Right cardiac atrium (tissue), 5 donors: Measurements from ENCODE around the gene DNAH5. TPM values are rescaled to one million over a fixed set of nuclear protein-coding genes. Genes with fewer than 3 reads are reported as not detected.
A peak's percentile ranks its signal among the peaks of the same experiment; 100 is the strongest.

Source experiments
- ATAC-seq, 2 donors: fragments of 200-7000 bp; cut with Tn5 transposase; one replicate each; pipeline versions ENCODE4 v1.8.0 to v1.9.1; 2020; ENCODE audit warnings: moderate library complexity in 2 of 2, mild to moderate bottlenecking in 1 of 2
- DNase-seq, 3 donors: peaks; one replicate each; pipeline ENCODE4 v3.0.0-alpha.2; 2020
- H3K27ac ChIP-seq: one replicate; pipeline ENCODE4 v1.5.1; 2013; ENCODE audit warnings: mild to moderate bottlenecking, low read length, control low read depth, moderate library complexity
- H3K27me3 ChIP-seq: one replicate; pipeline ENCODE4 v1.6.1; 2013; ENCODE audit not compliant: control insufficient read depth, insufficient read depth
- H3K4me1 ChIP-seq: one replicate; pipeline ENCODE4 v1.6.1; 2013; ENCODE audit warnings: low read length; ENCODE audit not compliant: control insufficient read depth, insufficient read depth
- H3K4me3 ChIP-seq: one replicate; pipeline ENCODE4 v1.5.1; 2013; ENCODE audit warnings: low read length, control low read depth
- H3K9me3 ChIP-seq: one replicate; pipeline ENCODE4 v1.6.1; 2013; ENCODE audit warnings: low read length; ENCODE audit not compliant: control insufficient read depth
- WGBS: extraction: QIAGEN DNeasy Blood & Tissue Kit; methylation state at CpG from one replicate; pipeline ENCODE4 v1.1.7; 2013; 5-methylcytosine and 5-hydroxymethylcytosine counted together
- intact Hi-C, 4 donors: fragments of 100-400 bp; cut with DNase I; formaldehyde crosslinking; loops; one replicate each; pipeline versions ENCODE4 v1.11.0 to v1.14.0; 2022 to 2023
- polyA plus RNA-seq: library from polyadenylated mRNA; stranded (reverse); fragments of 200-250 nt; gene quantifications from one replicate; pipeline ENCODE4 v1.2.3, GENCODE V29; 2013
- total RNA-seq, 4 donors: library from RNA; stranded (reverse); fragmentation: NEBNext Ultra II Directional; extraction: Animal tissue kit (Norgen Biotek cat#: 25700); gene quantifications; one replicate each; pipeline ENCODE4 v1.2.1, GENCODE V29; 2021
- donor health status: healthy with polysubstance abuse.
- donor health status: DM: no; HTN: yes; CAD: no.
- donor health status: DM: no; HTN: no; CAD: no.
- donor health status: DM: no; HTN: yes; CAD: no; lungs with severe emphysema.
- donor health status: DM: yes; HTN: yes; CAD: no.

DNAH5 gene
- total and polyA plus RNA-seq, 5 donors: 0.02 to 0.61 (median 0.12) TPM

- Histone ChIP-seq H3K9me3 (no peaks in the 10 kb centered on the region), H3K4me1 (no peaks in the 10 kb centered on the region), H3K27me3 (no peaks in the 10 kb centered on the region), H3K27ac (no peak overlapping the region), H3K4me3 (no peak overlapping the region)
- 85% methylated on average over 3 of the region's 3 CpGs for WGBS
- ATAC-seq: no peak
- intact Hi-C loops: no loop called here
- no peak for DNase-seq
Measured at GRCh38 chr5:13913962-13914361, 30.5 kb downstream of the DNAH5 start.

GRCh38 chr5:13910637-13911288 lies 33.7 kb downstream of the DNAH5 start:
- Histone ChIP-seq H3K27me3 (no peaks in the 10 kb centered on the region), H3K27ac (no peak overlapping the region), H3K9me3 (no peaks in the 10 kb centered on the region), H3K4me1 (no peaks in the 10 kb centered on the region), H3K4me3 (no peak overlapping the region)
- 84% methylated on average over 13 of the region's 13 CpGs for WGBS
- ATAC-seq (no peak), DNase-seq (no peak)
- intact Hi-C loops: no loop called here

- Histone ChIP-seq H3K4me3 (no peak overlapping the region), H3K27ac (no peak overlapping the region), H3K27me3 (no peaks in the 10 kb centered on the region), H3K9me3 (no peaks in the 10 kb centered on the region), H3K4me1 (no peaks in the 10 kb centered on the region)
- ATAC-seq: no peak
- DNase-seq: no peak
- WGBS: 74% methylated on average over 2 of the region's 2 CpGs
- intact Hi-C loops: no loop called here
Measured at GRCh38 chr5:13910201-13910600, 34.3 kb downstream of the DNAH5 start.

DNA sequence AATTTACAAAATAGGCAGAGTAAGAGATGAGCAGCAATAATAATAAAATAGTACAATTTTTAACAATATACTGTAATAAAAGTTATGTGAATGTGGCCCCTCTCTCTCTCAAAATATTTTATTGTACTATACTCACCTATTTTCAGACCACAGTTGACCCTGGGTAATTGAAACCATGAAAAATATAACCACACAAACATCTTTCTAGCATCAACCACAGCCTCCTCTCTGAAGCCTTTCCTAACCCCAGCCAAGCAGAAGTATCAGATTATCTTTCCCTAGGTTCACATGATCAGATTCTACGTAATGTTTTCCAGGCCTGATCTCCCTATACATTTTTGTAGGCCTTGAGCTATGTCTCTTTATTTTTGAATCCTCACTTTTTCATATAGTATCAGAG lies 35.2 kb downstream of the DNAH5 start:
- Histone ChIP-seq H3K27ac (no peak overlapping the region), H3K4me3 (no peak overlapping the region), H3K4me1 (no peaks in the 10 kb centered on the region), H3K27me3 (no peaks in the 10 kb centered on the region), H3K9me3 (no peaks in the 10 kb centered on the region)
- DNase-seq (no peak), ATAC-seq (no peak)
- intact Hi-C loops: no loop called here
- 82% methylated on average over 1 of the region's 1 CpG for WGBS

GRCh38 chr5:13898569-13898968 lies 45.9 kb downstream of the DNAH5 start:
- intact Hi-C loops: no loop called here

GRCh38 chr5:13878357-13878756 lies 66.1 kb downstream of the DNAH5 start:
- 72% methylated on average over 4 of the region's 4 CpGs for WGBS
- Histone ChIP-seq H3K27ac (no peak overlapping the region), H3K4me1 (no peaks in the 10 kb centered on the region), H3K4me3 (no peak overlapping the region), H3K27me3 (no peaks in the 10 kb centered on the region), H3K9me3 (peaks cover 2% of the 10 kb centered on the region)
- no peak for ATAC-seq
- intact Hi-C loops: no loop called here
- no peak for DNase-seq

More at GRCh38 chr5:13898569-13898968, 45.9 kb downstream of the DNAH5 start:
- no peaks in the 10 kb centered on the region for H3K4me1 ChIP-seq
- H3K9me3 ChIP-seq: peaks cover 5% of the 10 kb centered on the region
- DNase-seq: no peak
- no peak overlapping the region for H3K4me3 ChIP-seq
- no peak overlapping the region for H3K27ac ChIP-seq
- no peak for ATAC-seq
- 81% methylated on average over 6 of the region's 6 CpGs for WGBS
- no peaks in the 10 kb centered on the region for H3K27me3 ChIP-seq

DNA sequence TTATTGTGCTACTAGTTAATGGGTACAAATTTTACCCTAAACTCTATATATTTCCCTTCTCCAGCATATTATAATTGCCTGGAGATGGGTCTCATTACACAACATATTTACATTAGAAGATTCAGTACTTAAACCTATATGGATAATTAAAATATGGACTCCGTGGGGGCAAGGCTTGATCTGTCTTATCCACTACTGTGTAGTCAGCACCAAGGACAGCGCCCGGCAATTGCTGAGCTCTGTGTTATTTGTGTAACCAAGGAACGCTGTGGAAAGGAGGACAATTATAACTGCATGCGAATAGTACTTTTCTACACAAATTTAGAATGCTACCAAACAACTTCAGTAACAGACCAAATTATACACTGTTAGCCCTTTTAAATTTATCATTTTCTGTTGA lies 77.7 kb downstream of the DNAH5 start:
- DNase-seq (peak in 2 of 3 donors; percentile 39 to 58), ATAC-seq (no peak)
- peaks cover 1% of the 10 kb centered on the region for H3K9me3 ChIP-seq
- WGBS: 33% methylated on average over 5 of the region's 5 CpGs
- no peaks in the 10 kb centered on the region for H3K27me3 ChIP-seq
- no peak overlapping the region for H3K4me3 ChIP-seq
- intact Hi-C loops: no loop called here
- no peak overlapping the region for H3K27ac ChIP-seq
- H3K4me1 ChIP-seq: no peaks in the 10 kb centered on the region

GRCh38 chr5:13865312-13865711 lies 79.2 kb downstream of the DNAH5 start:
- ATAC-seq: no peak
- DNase-seq: no peak
- no peaks in the 10 kb centered on the region for H3K4me1 ChIP-seq
- H3K4me3 ChIP-seq: no peak overlapping the region
- H3K27ac ChIP-seq: no peak overlapping the region
- intact Hi-C loops: no loop called here
- H3K9me3 ChIP-seq: peaks cover 1% of the 10 kb centered on the region
- no peaks in the 10 kb centered on the region for H3K27me3 ChIP-seq

GRCh38 chr5:13860146-13860545 lies 84.3 kb downstream of the DNAH5 start:
- no peak for DNase-seq
- Histone ChIP-seq H3K4me3 (no peak overlapping the region), H3K9me3 (peaks cover 1% of the 10 kb centered on the region), H3K4me1 (no peaks in the 10 kb centered on the region), H3K27ac (no peak overlapping the region), H3K27me3 (no peaks in the 10 kb centered on the region)
- ATAC-seq: no peak
- 73% methylated on average over 4 of the region's 4 CpGs for WGBS
- intact Hi-C loops: no loop called here

DNA sequence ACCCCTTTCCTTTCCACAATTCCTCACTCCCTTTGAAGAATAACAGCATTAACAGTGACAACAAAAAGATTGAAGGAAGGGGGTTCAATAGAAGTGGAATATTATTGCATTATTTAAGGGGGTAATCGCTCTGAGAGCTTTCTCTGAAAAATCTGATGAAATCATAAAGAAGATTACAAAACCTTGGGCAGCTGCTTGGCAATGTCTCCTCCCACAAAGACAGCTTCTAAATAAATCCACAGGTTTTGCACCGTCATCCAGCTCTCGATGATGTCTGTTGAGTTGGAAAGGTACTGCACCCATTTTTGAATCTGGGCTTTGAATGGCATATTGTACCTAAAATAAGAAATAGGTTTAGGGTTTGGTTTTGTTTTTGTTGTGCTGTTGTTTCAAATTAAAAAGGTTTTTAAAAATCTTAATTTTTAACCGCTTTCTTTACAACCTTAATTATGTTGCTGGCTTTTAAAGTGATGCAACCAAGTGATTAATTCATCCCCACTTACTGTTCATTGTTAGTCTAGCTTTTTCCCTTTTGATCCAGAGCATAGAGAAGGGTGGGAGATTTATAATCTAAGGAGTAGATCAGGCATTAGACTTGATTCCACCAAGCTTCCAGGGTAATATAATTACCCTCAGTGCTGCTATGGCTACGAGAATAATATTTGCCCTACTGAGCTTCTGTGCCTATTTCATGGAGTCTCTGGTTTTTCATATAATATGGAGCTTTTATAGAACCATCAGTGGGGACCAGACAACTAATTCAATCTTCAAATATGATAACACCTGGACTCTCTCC lies 85.0 kb downstream of the DNAH5 start:
- H3K4me3 ChIP-seq: no peak overlapping the region
- 54% methylated on average over 5 of the region's 5 CpGs for WGBS
- intact Hi-C loops: no loop called here
- peaks cover 1% of the 10 kb centered on the region for H3K9me3 ChIP-seq
- no peak for ATAC-seq
- no peaks in the 10 kb centered on the region for H3K27me3 ChIP-seq
- DNase-seq: no peak
- no peak overlapping the region for H3K27ac ChIP-seq
- no peaks in the 10 kb centered on the region for H3K4me1 ChIP-seq

DNA sequence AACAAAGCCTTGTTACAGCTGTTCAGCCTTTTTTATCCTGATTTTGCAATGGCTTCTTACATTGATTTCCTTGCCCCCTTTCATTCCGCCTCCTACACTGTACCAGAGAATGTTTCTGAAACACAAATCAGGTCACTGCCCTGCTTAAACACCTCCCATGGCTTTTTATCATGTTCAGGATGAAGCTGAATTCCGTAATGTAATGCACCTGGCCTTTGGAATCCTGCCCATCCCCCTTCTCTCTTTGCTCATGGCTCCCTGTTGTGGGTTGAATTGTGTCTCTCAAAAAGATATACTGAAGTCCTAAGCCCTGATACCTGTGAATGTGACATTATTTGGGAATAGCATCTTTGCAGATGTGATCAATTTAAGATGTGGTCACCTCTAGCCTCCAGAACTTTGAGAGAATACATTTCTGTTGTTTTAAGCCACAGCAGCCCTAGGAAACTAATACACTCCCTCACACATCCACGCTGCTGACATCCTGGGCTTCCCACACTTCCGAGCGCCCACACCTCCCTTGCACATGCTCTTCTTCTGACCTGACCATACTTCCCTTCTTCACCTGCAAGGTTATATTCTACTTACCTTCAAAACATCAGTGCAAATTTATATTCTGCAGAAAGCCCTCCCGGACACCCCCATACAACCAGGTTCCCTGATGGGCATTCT lies 101.2 kb downstream of the DNAH5 start:
- no peaks in the 10 kb centered on the region for H3K27me3 ChIP-seq
- 63% methylated on average over 6 of the region's 6 CpGs for WGBS
- intact Hi-C loops: no loop called here
- DNase-seq (no peak), ATAC-seq (no peak)
- no peak overlapping the region for H3K4me3 ChIP-seq
- no peak overlapping the region for H3K27ac ChIP-seq
- peaks cover under 1% of the 10 kb centered on the region for H3K9me3 ChIP-seq
- H3K4me1 ChIP-seq: no peaks in the 10 kb centered on the region
